H9 (cell line): ENCODE results near the gene SRGN. TPM values are rescaled to one million over a fixed set of nuclear protein-coding genes. Genes with fewer than 3 reads are reported as not detected.
A peak's percentile ranks its signal among the peaks of the same experiment; 100 is the strongest.

Experiments used
- DNase-seq: peaks from one replicate; pipeline ENCODE4 v3.0.0-alpha.2; 2017
- H2AFZ ChIP-seq: one replicate; pipeline ENCODE4 v1.6.1; 2013; ENCODE audit warnings: mild to moderate bottlenecking, low read length, control low read depth, moderate library complexity
- H2AK5ac ChIP-seq: 2 replicates; pipeline ENCODE4 v1.6.1; 2013; ENCODE audit warnings: low read length, control low read depth, mixed read lengths; ENCODE audit not compliant: insufficient read length
- H2BK120ac ChIP-seq: one replicate; pipeline ENCODE4 v1.6.1; 2013; ENCODE audit warnings: low read depth, mild to moderate bottlenecking, low read length, control low read depth, inconsistent platforms; ENCODE audit not compliant: poor library complexity, severe bottlenecking
- H2BK12ac ChIP-seq: 2 replicates; pipeline ENCODE4 v1.6.1; 2013; ENCODE audit warnings: low read length, control low read depth, mixed read lengths, low read depth; ENCODE audit not compliant: insufficient read length
- H2BK15ac ChIP-seq: 2 replicates; pipeline ENCODE4 v1.6.1; 2013; ENCODE audit warnings: low read depth, low read length, control low read depth
- H2BK20ac ChIP-seq: one replicate; pipeline ENCODE4 v1.6.1; 2013; ENCODE audit warnings: low read depth, mild to moderate bottlenecking, low read length, control low read depth, inconsistent platforms; ENCODE audit not compliant: poor library complexity, severe bottlenecking
- H2BK5ac ChIP-seq: 2 replicates; pipeline ENCODE4 v1.6.1; 2013; ENCODE audit warnings: low read length, control low read depth, mixed read lengths; ENCODE audit not compliant: insufficient read length
- H3K14ac ChIP-seq: 2 replicates; pipeline ENCODE4 v1.6.1; 2013; ENCODE audit warnings: low read length, control low read depth; ENCODE audit not compliant: insufficient read depth
- H3K18ac ChIP-seq: 2 replicates; pipeline ENCODE4 v1.6.1; 2013; ENCODE audit warnings: low read depth, mild to moderate bottlenecking, mixed read lengths, low read length, control low read depth; ENCODE audit not compliant: insufficient read length
- H3K23ac ChIP-seq: 2 replicates; pipeline ENCODE4 v1.6.1; 2013; ENCODE audit warnings: low read length, control low read depth, mixed read lengths, low read depth; ENCODE audit not compliant: insufficient read length
- H3K23me2 ChIP-seq: 2 replicates; pipeline ENCODE4 v1.6.1; 2013; ENCODE audit warnings: low read depth, mild to moderate bottlenecking, mixed read lengths, low read length, control low read depth; ENCODE audit not compliant: insufficient read length, poor library complexity, severe bottlenecking
- H3K27ac ChIP-seq: 2 replicates; pipeline ENCODE4 v1.5.1; 2013; ENCODE audit warnings: low read length, control low read depth, mixed read lengths, low read depth; ENCODE audit not compliant: insufficient read length
- H3K27me3 ChIP-seq: 2 replicates; pipeline ENCODE4 v1.6.1; 2013; ENCODE audit warnings: low read length, control low read depth, inconsistent platforms; ENCODE audit not compliant: insufficient read depth
- H3K4ac ChIP-seq: 2 replicates; pipeline ENCODE4 v1.6.1; 2013; ENCODE audit warnings: low read depth, mild to moderate bottlenecking, control low read depth, inconsistent platforms, low read length, moderate library complexity
- H3K4me1 ChIP-seq: 2 replicates; pipeline ENCODE4 v1.6.1; 2013; ENCODE audit warnings: low read length, control low read depth, inconsistent platforms; ENCODE audit not compliant: insufficient read depth
- H3K4me2 ChIP-seq: 2 replicates; pipeline ENCODE4 v1.6.1; 2013; ENCODE audit warnings: low read length, control low read depth, mixed read lengths; ENCODE audit not compliant: insufficient read length, insufficient read depth
- H3K56ac ChIP-seq: 2 replicates; pipeline ENCODE4 v1.6.1; 2013; ENCODE audit warnings: low read depth, mild to moderate bottlenecking, mixed read lengths, low read length, control low read depth; ENCODE audit not compliant: insufficient read length
- H3K79me1 ChIP-seq: 2 replicates; pipeline ENCODE4 v1.6.1; 2013; ENCODE audit warnings: low read depth, mild to moderate bottlenecking, moderate library complexity, low read length, control low read depth, inconsistent platforms; ENCODE audit not compliant: insufficient read depth, poor library complexity, severe bottlenecking
- H3K79me2 ChIP-seq: 2 replicates; pipeline ENCODE4 v1.6.1; 2013; ENCODE audit warnings: low read length, control low read depth, inconsistent platforms; ENCODE audit not compliant: insufficient read depth
- H3K9ac ChIP-seq: 2 replicates; pipeline ENCODE4 v1.6.1; 2013; ENCODE audit warnings: low read length, control low read depth, mixed read lengths; ENCODE audit not compliant: insufficient read length; ENCODE audit errors: extremely low read depth
- H3K9me3 ChIP-seq: one replicate; pipeline ENCODE4 v1.6.1; 2013; ENCODE audit warnings: low read depth, low read length, inconsistent platforms; ENCODE audit not compliant: control insufficient read depth
- H3T11ph ChIP-seq: one replicate; pipeline ENCODE4 v1.6.1; 2013; ENCODE audit warnings: mild to moderate bottlenecking, low read length, control low read depth, inconsistent platforms
- H4K20me1 ChIP-seq: one replicate; pipeline ENCODE4 v1.6.1; 2013; ENCODE audit not compliant: control insufficient read depth, insufficient read length, insufficient read depth
- H4K5ac ChIP-seq: 2 replicates; pipeline ENCODE4 v1.6.1; 2013; ENCODE audit warnings: low read depth, mild to moderate bottlenecking, mixed read lengths, low read length, control low read depth; ENCODE audit not compliant: insufficient read length
- H4K8ac ChIP-seq: replicated peaks from 2 replicates; pipeline ENCODE4 v1.6.1; 2013; ENCODE audit warnings: low read length, control low read depth, mixed read lengths, low read depth; ENCODE audit not compliant: insufficient read length
- H4K91ac ChIP-seq: 2 replicates; pipeline ENCODE4 v1.6.1; 2013; ENCODE audit warnings: low read depth, mild to moderate bottlenecking, moderate library complexity, mixed read lengths, low read length, control low read depth; ENCODE audit not compliant: insufficient read length
- H3K27ac Mint-ChIP-seq, 3 experiments: 2 replicates in 2 of 3; 3 replicates in 1 of 3; pipeline ENCODE4 v1.8.0; 2020 to 2021; ENCODE audit warnings: mixed read lengths in 3 of 3, mild to moderate bottlenecking in 1 of 3, moderate library complexity in 1 of 3
- H3K27me3 Mint-ChIP-seq: 2 replicates; pipeline ENCODE4 v1.8.0; 2021; ENCODE audit warnings: low read depth, mild to moderate bottlenecking, moderate library complexity, mixed read lengths
- H3K36me3 Mint-ChIP-seq, 3 experiments: 2 replicates in 2 of 3; 3 replicates in 1 of 3; pipeline ENCODE4 v1.8.0; 2020 to 2021; ENCODE audit warnings: low read depth in 3 of 3, mixed read lengths in 3 of 3; ENCODE audit not compliant: insufficient read depth in 1 of 3
- H3K4me1 Mint-ChIP-seq, 2 experiments: 2 replicates each; pipeline ENCODE4 v1.8.0; 2020; ENCODE audit warnings: mixed read lengths in 2 of 2
- H3K4me3 Mint-ChIP-seq, 2 experiments: 2 replicates in 1 of 2; 3 replicates in 1 of 2; pipeline ENCODE4 v1.8.0; 2020 to 2021; ENCODE audit warnings: mild to moderate bottlenecking in 2 of 2, mixed read lengths in 2 of 2, moderate library complexity in 1 of 2
- H3K9me3 Mint-ChIP-seq, 2 experiments: 2 replicates in 1 of 2; 3 replicates in 1 of 2; pipeline ENCODE4 v1.8.0; 2020; ENCODE audit warnings: mild to moderate bottlenecking in 2 of 2, mixed read lengths in 2 of 2, moderate library complexity in 1 of 2
- WGBS: extraction: QIAGEN DNeasy Blood & Tissue Kit; methylation state at CpG from one replicate; pipeline ENCODE4 v1.1.7; 2013; ENCODE audit warnings: missing lambda C conversion rate, low lambda C conversion rate, mixed read lengths; ENCODE audit not compliant: insufficient read length; ENCODE audit errors: extremely low coverage; 5-methylcytosine and 5-hydroxymethylcytosine counted together
- total RNA-seq: library from RNA; stranded (reverse); gene quantifications from 2 replicates; pipeline ENCODE4 v1.2.1, GENCODE V29; 2021
- TF ChIP-seq, protein P1 (sequence below): fragments of 200-600 bp; sonication (generic); conservative IDR thresholded peaks from 3 replicates; pipeline ENCODE4 v1.8.0; 2021; ENCODE audit warnings: antibody characterized with exemption, mild to moderate bottlenecking

The SRGN gene
- total RNA-seq, 1 experiment from 2014 or later: not detected

DNA sequence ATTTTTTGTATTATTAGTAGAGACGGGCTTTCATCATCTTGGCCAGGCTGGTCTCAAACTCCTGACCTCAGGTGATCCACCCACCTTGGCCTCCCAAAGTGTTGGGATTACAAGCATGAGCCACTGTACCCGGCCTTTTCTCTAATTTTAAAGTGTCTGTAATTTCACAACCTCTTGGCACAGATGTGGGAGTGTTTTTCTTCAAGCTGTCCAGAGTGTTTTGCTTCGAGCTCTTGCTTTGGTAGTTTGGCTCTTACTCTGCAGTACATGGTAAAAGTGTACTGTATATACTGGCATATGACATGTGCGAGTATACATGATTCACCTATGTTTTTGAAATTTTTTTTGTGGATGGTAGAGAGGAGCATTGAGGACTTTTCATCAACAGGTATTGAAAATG, 9.8 kb downstream of the SRGN start:
- WGBS: no CpG with 5 or more reads among the region's 4 CpGs
- Histone ChIP-seq H3K4ac (no peak overlapping the region), H2BK5ac (no peak overlapping the region), H3K23ac (no peak overlapping the region), H3K27me3 (no peaks in the 10 kb centered on the region), H3K79me2 (no peaks in the 10 kb centered on the region), H3K27ac (no peak overlapping the region), H2AFZ (no peak overlapping the region), H2BK120ac (no peak overlapping the region), H2BK20ac (no peak overlapping the region), H3K56ac (no peak overlapping the region), H3T11ph (no peak overlapping the region), H4K20me1 (no peaks in the 10 kb centered on the region), H4K91ac (no peak overlapping the region), H3K9me3 (no peaks in the 10 kb centered on the region), H3K4me2 (no peak overlapping the region), H4K8ac (no peak overlapping the region), H3K14ac (no peak overlapping the region), H3K18ac (no peak overlapping the region), H2BK12ac (no peak overlapping the region), H2BK15ac (no peak overlapping the region), H4K5ac (no peak overlapping the region), H2AK5ac (no peak overlapping the region), H3K23me2 (no peaks in the 10 kb centered on the region), H3K79me1 (no peaks in the 10 kb centered on the region), H3K4me1 (peaks cover 2% of the 10 kb centered on the region; the same call in 1 of the 2 replicates), H3K9ac (no peak overlapping the region)
- peaks cover 4 to 16% of the 10 kb centered on the region in 2 experiments for H3K4me1 Mint-ChIP-seq
- peaks cover 2% of the 10 kb centered on the region; the same call in 1 of the 2 replicates for H3K27me3 Mint-ChIP-seq
- no peaks in the 10 kb centered on the region for H3K36me3 Mint-ChIP-seq
- DNase-seq: no peak
- peak overlapping the region in 1 of 3 experiments; percentile 52; a peak in 1 of 7 replicates for H3K27ac Mint-ChIP-seq
- TF ChIP-seq, protein P1, sequence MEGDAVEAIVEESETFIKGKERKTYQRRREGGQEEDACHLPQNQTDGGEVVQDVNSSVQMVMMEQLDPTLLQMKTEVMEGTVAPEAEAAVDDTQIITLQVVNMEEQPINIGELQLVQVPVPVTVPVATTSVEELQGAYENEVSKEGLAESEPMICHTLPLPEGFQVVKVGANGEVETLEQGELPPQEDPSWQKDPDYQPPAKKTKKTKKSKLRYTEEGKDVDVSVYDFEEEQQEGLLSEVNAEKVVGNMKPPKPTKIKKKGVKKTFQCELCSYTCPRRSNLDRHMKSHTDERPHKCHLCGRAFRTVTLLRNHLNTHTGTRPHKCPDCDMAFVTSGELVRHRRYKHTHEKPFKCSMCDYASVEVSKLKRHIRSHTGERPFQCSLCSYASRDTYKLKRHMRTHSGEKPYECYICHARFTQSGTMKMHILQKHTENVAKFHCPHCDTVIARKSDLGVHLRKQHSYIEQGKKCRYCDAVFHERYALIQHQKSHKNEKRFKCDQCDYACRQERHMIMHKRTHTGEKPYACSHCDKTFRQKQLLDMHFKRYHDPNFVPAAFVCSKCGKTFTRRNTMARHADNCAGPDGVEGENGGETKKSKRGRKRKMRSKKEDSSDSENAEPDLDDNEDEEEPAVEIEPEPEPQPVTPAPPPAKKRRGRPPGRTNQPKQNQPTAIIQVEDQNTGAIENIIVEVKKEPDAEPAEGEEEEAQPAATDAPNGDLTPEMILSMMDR: no peak
- no peak overlapping the region for H3K4me3 Mint-ChIP-seq
- no peaks in the 10 kb centered on the region for H3K9me3 Mint-ChIP-seq
